DOHH2 (cell line): ENCODE results near the gene ZBBX.

Experiments
- EZH2phosphoT487 ChIP-seq: fragments of 200-600 bp; sonication (generic); IDR thresholded peaks from 2 replicates; pipeline ENCODE4 v1.6.1; 2017; ENCODE audit warnings: borderline replicate concordance, mild to moderate bottlenecking, antibody characterized with exemption, low read length, moderate library complexity, mixed read lengths
- TF ChIP-seq, protein P1 (sequence below): fragments of 200-600 bp; sonication (generic); IDR thresholded peaks from one replicate; pipeline ENCODE4 v1.5.1; 2014; ENCODE audit warnings: antibody characterized with exemption, mild to moderate bottlenecking, low read depth, low read length; ENCODE audit not compliant: poor library complexity, severe bottlenecking

DNA sequence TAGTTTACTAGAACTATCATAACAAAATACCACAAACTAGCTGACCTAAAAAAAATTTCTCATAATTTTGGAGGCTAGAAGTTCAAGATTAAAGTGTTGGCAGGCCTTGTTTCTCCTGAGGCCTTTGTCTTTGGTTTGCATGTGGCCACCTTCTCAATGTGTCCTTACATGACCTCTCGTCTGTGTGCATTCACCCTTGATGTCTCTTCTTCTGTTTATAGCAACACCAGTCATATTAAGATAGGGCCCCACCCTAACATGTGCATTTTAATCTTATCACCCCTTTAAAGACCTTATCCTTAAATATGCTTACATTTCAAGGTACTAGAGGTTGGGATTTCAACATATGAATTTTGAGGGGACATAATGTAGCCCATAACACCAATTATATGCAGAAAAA is 177.0 kb downstream of the ZBBX start:
- TF ChIP-seq, protein P1, sequence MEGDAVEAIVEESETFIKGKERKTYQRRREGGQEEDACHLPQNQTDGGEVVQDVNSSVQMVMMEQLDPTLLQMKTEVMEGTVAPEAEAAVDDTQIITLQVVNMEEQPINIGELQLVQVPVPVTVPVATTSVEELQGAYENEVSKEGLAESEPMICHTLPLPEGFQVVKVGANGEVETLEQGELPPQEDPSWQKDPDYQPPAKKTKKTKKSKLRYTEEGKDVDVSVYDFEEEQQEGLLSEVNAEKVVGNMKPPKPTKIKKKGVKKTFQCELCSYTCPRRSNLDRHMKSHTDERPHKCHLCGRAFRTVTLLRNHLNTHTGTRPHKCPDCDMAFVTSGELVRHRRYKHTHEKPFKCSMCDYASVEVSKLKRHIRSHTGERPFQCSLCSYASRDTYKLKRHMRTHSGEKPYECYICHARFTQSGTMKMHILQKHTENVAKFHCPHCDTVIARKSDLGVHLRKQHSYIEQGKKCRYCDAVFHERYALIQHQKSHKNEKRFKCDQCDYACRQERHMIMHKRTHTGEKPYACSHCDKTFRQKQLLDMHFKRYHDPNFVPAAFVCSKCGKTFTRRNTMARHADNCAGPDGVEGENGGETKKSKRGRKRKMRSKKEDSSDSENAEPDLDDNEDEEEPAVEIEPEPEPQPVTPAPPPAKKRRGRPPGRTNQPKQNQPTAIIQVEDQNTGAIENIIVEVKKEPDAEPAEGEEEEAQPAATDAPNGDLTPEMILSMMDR, result no peak
- no peak for TF ChIP-seq EZH2phosphoT487
